Measurements from ENCODE around the gene DENND2A. TPM values are rescaled to one million over a fixed set of nuclear protein-coding genes. Genes with fewer than 3 reads are reported as not detected.

Gene DENND2A
- 0.96 and 11.3 TPM in 2 replicates for total RNA-seq

GRCh38 chr7:140640727-140641523 lies at the start of gene DENND2A:
Gene DENND2A (minus strand): TSS chr7:140640813. CDS start chr7:140602397, 38,416 bp downstream.

GRCh38 chr7:140672382-140673062 lies 31.9 kb upstream of the DENND2A start, which contains the start of gene ADCK2:
Gene ADCK2 (plus strand): TSS chr7:140672945. CDS start chr7:140673331, 386 bp downstream.

GRCh38 chr7:140479062-140479738 lies 161.4 kb downstream of the DENND2A start, which contains the start of gene MKRN1:
Gene MKRN1 (minus strand): TSS chr7:140479505. CDS start chr7:140479344, 161 bp downstream.

Other genes starting within 250 kb of the DENND2A start
- 72.1 and 85.1 TPM in 2 replicates for gene SLC37A3, start 242.3 kb downstream of the DENND2A start, total RNA-seq
- gene RAB19, start 236.8 kb downstream of the DENND2A start, total RNA-seq, result not detected in 2 replicates
- 57.1 and 73.3 TPM in 2 replicates for gene MKRN1, start 161.3 kb downstream of the DENND2A start, total RNA-seq
- 17.8 and 26.8 TPM in 2 replicates for gene ADCK2, start 32.1 kb upstream of the DENND2A start, total RNA-seq
- gene NDUFB2, start 55.9 kb upstream of the DENND2A start, total RNA-seq, result 104 and 136 TPM in 2 replicates

All from regular cardiac myocyte (primary cell).